H1 (cell line): ENCODE data around the gene STX8. TPM values are rescaled to one million over a fixed set of nuclear protein-coding genes. Genes with fewer than 3 reads are reported as not detected.

Experiments
- CTCF ChIA-PET: fragments of 300-600 bp; sonication (Branson Sonifier 250); formaldehyde crosslinking; loops from one replicate; lab custom pipeline; 2021; ENCODE audit not compliant: partially characterized antibody; lab: Charles Lee
- POLR2A ChIA-PET: fragments of 300-600 bp; sonication (Branson Sonifier 250); formaldehyde crosslinking; loops from one replicate; lab custom pipeline; 2021; ENCODE audit warnings: inconsistent platforms; ENCODE audit not compliant: partially characterized antibody; lab: Charles Lee
- DNase-seq, 2 experiments: peaks; one replicate each; pipeline versions ENCODE4 v3.0.0 to v3.0.0-alpha.2; 2010 to 2022; ENCODE audit warnings: low spot score in 2 of 2, low read depth in 1 of 2, mixed read lengths in 1 of 2
- FAIRE-seq: peaks from 2 replicates; lab custom pipeline; 2011; peaks lifted over from hg19 to GRCh38; lab: Jason Lieb, UNC
- H2AFZ ChIP-seq: 2 replicates; pipeline ENCODE4 v1.8.1; 2012; ENCODE audit warnings: low read length, inconsistent platforms
- H2AK5ac ChIP-seq: 2 replicates; pipeline ENCODE4 v1.6.1; 2013; ENCODE audit warnings: low read depth, low read length
- H2BK120ac ChIP-seq: replicated peaks from 2 replicates; pipeline ENCODE3; 2013; ENCODE audit warnings: low read depth, low read length, inconsistent platforms
- H2BK12ac ChIP-seq: 2 replicates; pipeline ENCODE4 v1.6.1; 2013; ENCODE audit warnings: low read depth, low read length
- H2BK15ac ChIP-seq: 2 replicates; pipeline ENCODE4 v1.6.1; 2013; ENCODE audit warnings: low read length
- H2BK20ac ChIP-seq: 2 replicates; pipeline ENCODE4 v1.6.1; 2013; ENCODE audit warnings: low read length
- H2BK5ac ChIP-seq: 2 replicates; pipeline ENCODE4 v1.6.1; 2013; ENCODE audit warnings: low read depth, low read length
- H3K14ac ChIP-seq: 2 replicates; pipeline ENCODE4 v1.6.1; 2013; ENCODE audit warnings: inconsistent platforms; ENCODE audit not compliant: insufficient read length
- H3K18ac ChIP-seq: 2 replicates; pipeline ENCODE4 v1.6.1; 2013; ENCODE audit warnings: low read length; ENCODE audit errors: extremely low read depth
- H3K23ac ChIP-seq: 2 replicates; pipeline ENCODE4 v1.6.1; 2013; ENCODE audit warnings: inconsistent platforms; ENCODE audit not compliant: insufficient read length
- H3K23me2 ChIP-seq: 2 replicates; pipeline ENCODE4 v1.6.1; 2013; ENCODE audit warnings: low read depth, low read length
- H3K27ac ChIP-seq: 2 replicates; pipeline ENCODE4 v1.6.1; 2011; ENCODE audit warnings: low read depth, low read length, inconsistent platforms
- H3K27me3 ChIP-seq, 4 experiments: replicated peaks in 1 of 4; 1 replicate in 1 of 4; 2 replicates in 3 of 4; pipeline versions ENCODE4 v1.6.1 to v1.8.1; 2011 to 2013; ENCODE audit warnings: low read length in 3 of 4, mild to moderate bottlenecking in 3 of 4, inconsistent platforms in 2 of 4, mixed read lengths in 2 of 4, moderate library complexity in 1 of 4; ENCODE audit not compliant: control insufficient read depth in 3 of 4, insufficient read depth in 3 of 4; ENCODE audit errors: extremely low read depth in 1 of 4
- H3K36me3 ChIP-seq, 4 experiments: 2 replicates each; pipeline versions ENCODE4 v1.6.1 to v1.8.1; 2011 to 2013; ENCODE audit warnings: mild to moderate bottlenecking in 4 of 4, low read length in 3 of 4, moderate library complexity in 2 of 4, control low read depth in 1 of 4, inconsistent platforms in 1 of 4; ENCODE audit not compliant: insufficient read depth in 4 of 4, control insufficient read depth in 2 of 4
- H3K4ac ChIP-seq: replicated peaks from 2 replicates; pipeline ENCODE3; 2013; ENCODE audit warnings: low read length, low read depth, mixed read lengths, inconsistent platforms; ENCODE audit not compliant: insufficient read length
- H3K4me1 ChIP-seq, 4 experiments: replicated peaks in 1 of 4; 1 replicate in 1 of 4; 2 replicates in 3 of 4; pipeline versions ENCODE4 v1.6.1 to v1.8.1; 2011 to 2013; ENCODE audit warnings: low read length in 3 of 4, inconsistent platforms in 2 of 4, mixed read lengths in 1 of 4; ENCODE audit not compliant: insufficient read depth in 4 of 4, control insufficient read depth in 3 of 4
- H3K4me2 ChIP-seq, 2 experiments: 2 replicates each; pipeline versions ENCODE4 v1.6.1 to v1.8.1; 2011 to 2013; ENCODE audit warnings: low read depth in 2 of 2, low read length in 2 of 2, control low read depth in 1 of 2, inconsistent platforms in 1 of 2, mild to moderate bottlenecking in 1 of 2; ENCODE audit not compliant: insufficient read depth in 1 of 2
- H3K4me3 ChIP-seq, 4 experiments: fragments of 200-600, 300-600 bp in 1 of 4; sonication (generic), shearing (Covaris generic), sonication (Bioruptor Twin) in 1 of 4; 2 replicates each; pipeline versions ENCODE4 v1.5.1 to v1.8.1; 2011 to 2016; ENCODE audit warnings: low read length in 4 of 4, low read depth in 3 of 4, control low read depth in 2 of 4, inconsistent platforms in 2 of 4, mild to moderate bottlenecking in 2 of 4, mixed read lengths in 1 of 4, moderate library complexity in 1 of 4; ENCODE audit not compliant: insufficient read depth in 2 of 4; ENCODE audit errors: extremely low read depth in 1 of 4
- H3K56ac ChIP-seq: replicated peaks from 2 replicates; pipeline ENCODE3; 2013; ENCODE audit warnings: low read depth, mild to moderate bottlenecking, mixed read lengths, low read length, inconsistent platforms; ENCODE audit not compliant: insufficient read length
- H3K79me1 ChIP-seq: 2 replicates; pipeline ENCODE4 v1.6.1; 2013; ENCODE audit warnings: low read depth, low read length, control low read depth
- H3K79me2 ChIP-seq, 2 experiments: 2 replicates each; pipeline versions ENCODE4 v1.6.1 to v1.8.1; 2012 to 2013; ENCODE audit warnings: low read length in 2 of 2, mild to moderate bottlenecking in 2 of 2, inconsistent platforms in 1 of 2; ENCODE audit not compliant: insufficient read depth in 2 of 2, control insufficient read depth in 1 of 2
- H3K9ac ChIP-seq, 4 experiments: replicated peaks in 1 of 4; 1 replicate in 1 of 4; 2 replicates in 3 of 4; pipeline versions ENCODE4 v1.6.1 to v1.8.1; 2011 to 2013; ENCODE audit warnings: low read depth in 3 of 4, low read length in 3 of 4, control low read depth in 2 of 4, mild to moderate bottlenecking in 2 of 4, moderate library complexity in 2 of 4, inconsistent platforms in 1 of 4; ENCODE audit errors: extremely low read depth in 1 of 4
- H3K9me3 ChIP-seq, 2 experiments: 2 replicates each; pipeline versions ENCODE4 v1.6.1 to v1.8.1; 2012 to 2013; ENCODE audit warnings: mild to moderate bottlenecking in 2 of 2, moderate library complexity in 2 of 2, control low read depth in 1 of 2, inconsistent platforms in 1 of 2, low read depth in 1 of 2, low read length in 1 of 2, mixed read lengths in 1 of 2; ENCODE audit not compliant: insufficient read depth in 2 of 2
- H4K20me1 ChIP-seq, 2 experiments: replicated peaks in 1 of 2; 2 replicates each; pipeline versions ENCODE3 to v1.8.1; 2011 to 2013; ENCODE audit warnings: inconsistent platforms in 2 of 2, low read length in 2 of 2, mild to moderate bottlenecking in 1 of 2; ENCODE audit not compliant: insufficient read depth in 2 of 2, control insufficient read depth in 1 of 2
- H4K5ac ChIP-seq: 2 replicates; pipeline ENCODE4 v1.6.1; 2013; ENCODE audit warnings: low read length, low read depth, mixed read lengths, inconsistent platforms; ENCODE audit not compliant: insufficient read length
- H4K8ac ChIP-seq: 2 replicates; pipeline ENCODE4 v1.8.0; 2013; ENCODE audit warnings: mild to moderate bottlenecking, moderate library complexity, low read length, inconsistent platforms; ENCODE audit not compliant: insufficient read depth; ENCODE audit errors: extremely low read depth
- H4K91ac ChIP-seq: replicated peaks from 2 replicates; pipeline ENCODE3; 2013; ENCODE audit warnings: low read length, mixed read lengths, inconsistent platforms; ENCODE audit not compliant: insufficient read length
- CREB1 ChIP-seq: IDR thresholded peaks from 2 replicates; pipeline ENCODE4 v1.6.1; 2012; ENCODE audit warnings: inconsistent platforms
- EZH2 ChIP-seq: fragments of 200-600 bp; sonication (generic); IDR thresholded peaks from 2 replicates; pipeline ENCODE4 v1.7.1; 2012; ENCODE audit warnings: low read depth, mild to moderate bottlenecking, moderate library complexity, low read length, inconsistent platforms; ENCODE audit not compliant: severe bottlenecking
- HDAC6 ChIP-seq: IDR thresholded peaks from one replicate; pipeline ENCODE4 v1.7.1; 2012; ENCODE audit warnings: low read depth, mild to moderate bottlenecking, inconsistent platforms, low read length, moderate library complexity
- NANOG ChIP-seq: IDR thresholded peaks from 2 replicates; pipeline ENCODE4 v1.6.1; 2011; ENCODE audit warnings: low read length, low read depth, mild to moderate bottlenecking, inconsistent platforms; ENCODE audit not compliant: insufficient read depth, poor library complexity, severe bottlenecking
- POLR2AphosphoS5 ChIP-seq: IDR thresholded peaks from 2 replicates; pipeline ENCODE4 v1.6.1; 2011; ENCODE audit warnings: low read depth, low read length
- RFX5 ChIP-seq: IDR thresholded peaks from 2 replicates; pipeline ENCODE4 v1.6.1; 2011; ENCODE audit warnings: low read depth, low read length, improper control_type of control experiment, borderline replicate concordance
- RNF2 ChIP-seq: fragments of 200-900, 300-1000 bp; sonication (generic); IDR thresholded peaks from 2 replicates; pipeline ENCODE4 v1.7.1; 2016; ENCODE audit warnings: borderline replicate concordance, low read depth, mild to moderate bottlenecking, antibody characterized with exemption, low read length; ENCODE audit not compliant: poor library complexity, severe bottlenecking; ENCODE audit errors: missing control alignments
- RXRA ChIP-seq: IDR thresholded peaks from 2 replicates; pipeline ENCODE4 v1.6.1; 2011; ENCODE audit warnings: low read depth, mild to moderate bottlenecking, low read length, moderate library complexity; ENCODE audit not compliant: insufficient read depth
- SP2 ChIP-seq: IDR thresholded peaks from 2 replicates; pipeline ENCODE4 v1.6.1; 2012; ENCODE audit warnings: mild to moderate bottlenecking, low read length, inconsistent platforms
- SP4 ChIP-seq: IDR thresholded peaks from 2 replicates; pipeline ENCODE4 v1.6.1; 2012; ENCODE audit warnings: low read length, inconsistent platforms
- YY1 ChIP-seq: IDR thresholded peaks from 2 replicates; pipeline ENCODE4 v1.6.1; 2011; ENCODE audit warnings: low read depth, mild to moderate bottlenecking, low read length
- WGBS, 2 experiments: shearing (Covaris generic) in 1 of 2; methylation state at CpG; one replicate each; pipeline versions ENCODE4 v1.1.6 to v1.1.7; 2013 to 2015; ENCODE audit warnings: low lambda C conversion rate in 2 of 2, mixed read lengths in 2 of 2, inconsistent platforms in 1 of 2, low coverage in 1 of 2, missing lambda C conversion rate in 1 of 2; ENCODE audit not compliant: insufficient replicate concordance in 2 of 2, insufficient coverage in 1 of 2, insufficient read length in 1 of 2; ENCODE audit errors: extremely low coverage in 1 of 2, missing lambda C conversion rate in 1 of 2; 5-methylcytosine and 5-hydroxymethylcytosine counted together
- polyA plus RNA-seq, 7 experiments: library from polyadenylated mRNA; depleted of rRNA in 3 of 7; stranded (reverse) in 5 of 7; unstranded in 2 of 7; fragments of >200 nt in 5 of 7; fragments of 200-250 nt in 2 of 7; gene quantifications; 1 replicate in 5 of 7; 2 replicates in 1 of 7; 4 replicates in 1 of 7; pipeline versions ENCODE4 v1.2.1 to v1.2.3, GENCODE V29; 2011 to 2013; ENCODE audit warnings: missing spikeins in 2 of 7, mixed read lengths in 2 of 7
- total RNA-seq: library from RNA; stranded (reverse); fragmentation: NEBNext Ultra II Directional; extraction: Animal tissue kit (Norgen Biotek cat#: 25700); gene quantifications from 2 replicates; pipeline ENCODE4 v1.2.1, GENCODE V29; 2021
- TF ChIP-seq, protein P1 (sequence below): IDR thresholded peaks from 2 replicates; pipeline ENCODE4 v1.6.1; 2012; ENCODE audit warnings: low read length, inconsistent platforms

Gene STX8
- total and polyA plus RNA-seq, 2 of the 8 experiments (the other 6 are each of a cell fraction or from before 2014, with no cell fraction given): 22.8 to 42.5 TPM

- FAIRE-seq: no peak
- TF ChIP-seq RXRA: no peak
- no peak for TF ChIP-seq RNF2
- TF ChIP-seq SP4: no peak
- TF ChIP-seq, protein P1, sequence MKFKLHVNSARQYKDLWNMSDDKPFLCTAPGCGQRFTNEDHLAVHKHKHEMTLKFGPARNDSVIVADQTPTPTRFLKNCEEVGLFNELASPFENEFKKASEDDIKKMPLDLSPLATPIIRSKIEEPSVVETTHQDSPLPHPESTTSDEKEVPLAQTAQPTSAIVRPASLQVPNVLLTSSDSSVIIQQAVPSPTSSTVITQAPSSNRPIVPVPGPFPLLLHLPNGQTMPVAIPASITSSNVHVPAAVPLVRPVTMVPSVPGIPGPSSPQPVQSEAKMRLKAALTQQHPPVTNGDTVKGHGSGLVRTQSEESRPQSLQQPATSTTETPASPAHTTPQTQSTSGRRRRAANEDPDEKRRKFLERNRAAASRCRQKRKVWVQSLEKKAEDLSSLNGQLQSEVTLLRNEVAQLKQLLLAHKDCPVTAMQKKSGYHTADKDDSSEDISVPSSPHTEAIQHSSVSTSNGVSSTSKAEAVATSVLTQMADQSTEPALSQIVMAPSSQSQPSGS: no peak
- TF ChIP-seq EZH2: no peak
- TF ChIP-seq HDAC6: no peak
- no peak for TF ChIP-seq RFX5
- no peak for TF ChIP-seq POLR2AphosphoS5
- TF ChIP-seq CREB1: no peak
- no peak for TF ChIP-seq SP2
- TF ChIP-seq YY1: no peak
- TF ChIP-seq NANOG: no peak
Observed at GRCh38 chr17:9611557-9611956, 35.9 kb upstream of the STX8 start.

More at GRCh38 chr17:9611557-9611956, 35.9 kb upstream of the STX8 start:
- ChIA-PET POLR2A (no interaction called here), CTCF (interaction anchor here (1.2 kb wide), 1 partner anchor 57 kb away, joined by 4 read pairs; no protein-coding TSS in a partner anchor)
- H3K23me2 ChIP-seq: no peaks in the 10 kb centered on the region
- no peak overlapping the region for H3K4me2 ChIP-seq
- H3K4me1 ChIP-seq: no peaks in the 10 kb centered on the region
- no peak overlapping the region for H3K14ac ChIP-seq
- H4K91ac ChIP-seq: no peak overlapping the region
- H2BK15ac ChIP-seq: no peak overlapping the region
- H3K27ac ChIP-seq: no peak overlapping the region
- WGBS, 2 experiments: 74% methylated on average over 2 of the region's 2 CpGs; no CpG with 5 or more reads in 1 of the 2 experiments
- H4K20me1 ChIP-seq: no peaks in the 10 kb centered on the region
- no peak overlapping the region for H2BK20ac ChIP-seq
- H3K9ac ChIP-seq: no peak overlapping the region
- no peaks in the 10 kb centered on the region for H3K36me3 ChIP-seq
- H2AK5ac ChIP-seq: no peak overlapping the region
- no peak overlapping the region for H2BK12ac ChIP-seq
- H3K79me2 ChIP-seq: no peaks in the 10 kb centered on the region
- no peak overlapping the region for H4K8ac ChIP-seq
- no peak overlapping the region for H2AFZ ChIP-seq
- H3K56ac ChIP-seq: no peak overlapping the region
- H3K4ac ChIP-seq: no peak overlapping the region
- no peaks in the 10 kb centered on the region for H3K27me3 ChIP-seq
- H3K79me1 ChIP-seq: no peaks in the 10 kb centered on the region
- H3K23ac ChIP-seq: no peak overlapping the region
- no peak overlapping the region for H4K5ac ChIP-seq
- 0 out of 4 replicates have a peak, but pooled peaks cover 0 to 2% of the 10 kb centered on the region in 2 experiments for H3K9me3 ChIP-seq
- no peak overlapping the region for H2BK5ac ChIP-seq
- H2BK120ac ChIP-seq: no peak overlapping the region
- H3K4me3 ChIP-seq: no peak overlapping the region
- H3K18ac ChIP-seq: no peak overlapping the region
- no peak for DNase-seq
